ENCODE results near the gene PRKG1.

DNA sequence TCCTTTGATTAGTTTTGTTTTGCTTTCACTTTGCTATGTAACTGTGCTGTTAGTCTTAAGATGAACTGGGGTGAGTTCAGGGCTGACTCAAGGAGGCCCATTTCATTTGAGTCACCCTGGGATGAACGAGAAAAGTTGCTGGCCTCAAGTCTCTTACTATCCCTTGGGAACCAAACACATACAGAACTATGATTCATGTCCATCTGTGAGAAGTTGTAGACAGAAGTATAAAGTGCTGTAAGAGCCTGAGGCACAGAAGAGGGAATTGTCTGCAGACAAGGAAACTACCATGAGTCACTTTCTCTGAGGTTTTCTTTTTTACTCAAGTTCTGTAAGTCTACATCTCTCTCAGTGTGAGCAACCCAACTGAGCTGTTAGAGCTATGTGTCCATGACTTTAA lies 805.0 kb downstream of the PRKG1 start:
- TF ChIP-seq, protein P1, sequence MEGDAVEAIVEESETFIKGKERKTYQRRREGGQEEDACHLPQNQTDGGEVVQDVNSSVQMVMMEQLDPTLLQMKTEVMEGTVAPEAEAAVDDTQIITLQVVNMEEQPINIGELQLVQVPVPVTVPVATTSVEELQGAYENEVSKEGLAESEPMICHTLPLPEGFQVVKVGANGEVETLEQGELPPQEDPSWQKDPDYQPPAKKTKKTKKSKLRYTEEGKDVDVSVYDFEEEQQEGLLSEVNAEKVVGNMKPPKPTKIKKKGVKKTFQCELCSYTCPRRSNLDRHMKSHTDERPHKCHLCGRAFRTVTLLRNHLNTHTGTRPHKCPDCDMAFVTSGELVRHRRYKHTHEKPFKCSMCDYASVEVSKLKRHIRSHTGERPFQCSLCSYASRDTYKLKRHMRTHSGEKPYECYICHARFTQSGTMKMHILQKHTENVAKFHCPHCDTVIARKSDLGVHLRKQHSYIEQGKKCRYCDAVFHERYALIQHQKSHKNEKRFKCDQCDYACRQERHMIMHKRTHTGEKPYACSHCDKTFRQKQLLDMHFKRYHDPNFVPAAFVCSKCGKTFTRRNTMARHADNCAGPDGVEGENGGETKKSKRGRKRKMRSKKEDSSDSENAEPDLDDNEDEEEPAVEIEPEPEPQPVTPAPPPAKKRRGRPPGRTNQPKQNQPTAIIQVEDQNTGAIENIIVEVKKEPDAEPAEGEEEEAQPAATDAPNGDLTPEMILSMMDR (conservative IDR thresholded peaks at IDR 0.05; ENCODE audit: low read depth in 2 of 2): no peak
- TF ChIP-seq EZH2 (IDR thresholded peaks at IDR 0.05; ENCODE audit: low read depth, unreplicated experiment) (no peak), EZH2phosphoT487 (IDR thresholded peaks at IDR 0.05; ENCODE audit: unreplicated experiment) (no peak), JUNB (IDR thresholded peaks at IDR 0.05; ENCODE audit: unreplicated experiment) (no peak), POLR2AphosphoS5 (IDR thresholded peaks at IDR 0.05; ENCODE audit: low read depth) (no peak)
- TF ChIP-seq, protein P2, sequence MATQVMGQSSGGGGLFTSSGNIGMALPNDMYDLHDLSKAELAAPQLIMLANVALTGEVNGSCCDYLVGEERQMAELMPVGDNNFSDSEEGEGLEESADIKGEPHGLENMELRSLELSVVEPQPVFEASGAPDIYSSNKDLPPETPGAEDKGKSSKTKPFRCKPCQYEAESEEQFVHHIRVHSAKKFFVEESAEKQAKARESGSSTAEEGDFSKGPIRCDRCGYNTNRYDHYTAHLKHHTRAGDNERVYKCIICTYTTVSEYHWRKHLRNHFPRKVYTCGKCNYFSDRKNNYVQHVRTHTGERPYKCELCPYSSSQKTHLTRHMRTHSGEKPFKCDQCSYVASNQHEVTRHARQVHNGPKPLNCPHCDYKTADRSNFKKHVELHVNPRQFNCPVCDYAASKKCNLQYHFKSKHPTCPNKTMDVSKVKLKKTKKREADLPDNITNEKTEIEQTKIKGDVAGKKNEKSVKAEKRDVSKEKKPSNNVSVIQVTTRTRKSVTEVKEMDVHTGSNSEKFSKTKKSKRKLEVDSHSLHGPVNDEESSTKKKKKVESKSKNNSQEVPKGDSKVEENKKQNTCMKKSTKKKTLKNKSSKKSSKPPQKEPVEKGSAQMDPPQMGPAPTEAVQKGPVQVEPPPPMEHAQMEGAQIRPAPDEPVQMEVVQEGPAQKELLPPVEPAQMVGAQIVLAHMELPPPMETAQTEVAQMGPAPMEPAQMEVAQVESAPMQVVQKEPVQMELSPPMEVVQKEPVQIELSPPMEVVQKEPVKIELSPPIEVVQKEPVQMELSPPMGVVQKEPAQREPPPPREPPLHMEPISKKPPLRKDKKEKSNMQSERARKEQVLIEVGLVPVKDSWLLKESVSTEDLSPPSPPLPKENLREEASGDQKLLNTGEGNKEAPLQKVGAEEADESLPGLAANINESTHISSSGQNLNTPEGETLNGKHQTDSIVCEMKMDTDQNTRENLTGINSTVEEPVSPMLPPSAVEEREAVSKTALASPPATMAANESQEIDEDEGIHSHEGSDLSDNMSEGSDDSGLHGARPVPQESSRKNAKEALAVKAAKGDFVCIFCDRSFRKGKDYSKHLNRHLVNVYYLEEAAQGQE (IDR thresholded peaks at IDR 0.05; ENCODE audit: unreplicated experiment): no peak

Measured in GM23338 (cell line).